ENCODE measurements around the gene EIF3B. TPM values are rescaled to one million over a fixed set of nuclear protein-coding genes. Genes with fewer than 3 reads are reported as not detected.
A peak's percentile ranks its signal among the peaks of the same experiment; 100 is the strongest.

EIF3B gene
- total and polyA plus RNA-seq, 2 of the 4 experiments (the other 2 are of a cell fraction): 105 to 201 TPM

DNA sequence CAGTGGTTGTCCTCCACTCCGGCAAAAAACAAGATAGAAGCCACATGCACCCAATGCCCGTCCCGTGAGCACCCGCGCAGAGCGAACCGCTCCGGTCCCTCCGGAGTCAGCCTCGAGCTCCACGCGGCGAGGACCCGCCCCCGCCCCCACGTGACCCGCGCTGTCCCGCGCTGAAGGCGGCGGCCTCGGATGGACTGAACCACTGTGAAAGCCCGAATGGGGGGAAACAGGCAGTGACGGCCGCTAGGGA, 766 bp upstream of the EIF3B start:
- Histone ChIP-seq H3K56ac (ENCODE audit: extremely low read depth, insufficient read depth, low read length) (peak overlapping the region; percentile 100), H3K36me3 (ENCODE audit: control insufficient read depth, insufficient read depth, low read length) (peaks cover 5% of the 10 kb centered on the region), H3K9me3 (ENCODE audit: control insufficient read depth, insufficient read depth, low read length) (no peaks in the 10 kb centered on the region), H4K20me1 (ENCODE audit: insufficient read depth, low read length) (peaks cover 41% of the 10 kb centered on the region), H2BK120ac (ENCODE audit: low read depth, low read length) (peak overlapping the region; percentile 100), H3K14ac (replicated peaks; ENCODE audit: low read depth, low read length) (peak overlapping the region; percentile 99), H3K79me1 (ENCODE audit: low read depth in 1 of 2, low read length in 2 of 2) (peaks cover 2 to 35% of the 10 kb centered on the region in 2 experiments; a peak in 3 of 4 replicates), H4K91ac (ENCODE audit: insufficient read depth, low read depth, low read length) (peak overlapping the region; percentile 99), H3K4me1 (ENCODE audit: control insufficient read depth, insufficient read depth, low read length) (peaks cover 3% of the 10 kb centered on the region), H2AFZ (replicated peaks; ENCODE audit: low read length, poor library complexity) (peak overlapping the region; percentile 95), H3K9ac (ENCODE audit: low read depth, low read length) (peak overlapping the region; percentile 99), H4K5ac (ENCODE audit: low read depth, low read length) (peak overlapping the region; percentile 96), H2BK15ac (ENCODE audit: low read depth, low read length) (peak overlapping the region; percentile 96; the same call in 2 of the 3 replicates), H4K8ac (ENCODE audit: low read depth in 2 of 2, low read length in 2 of 2) (peak overlapping the region; percentile 87 to 99), H2BK20ac (ENCODE audit: low read depth, low read length) (peak overlapping the region; percentile 100), H3K18ac (ENCODE audit: low read depth, low read length) (peak overlapping the region; percentile 98), H2AK9ac (replicated peaks; ENCODE audit: low read depth, low read length, poor library complexity) (peak overlapping the region; percentile 59), H3K4me3 (ENCODE audit: insufficient read depth, low read depth, low read length) (peak overlapping the region; percentile 55), H3K4ac (ENCODE audit: low read depth, low read length) (peak overlapping the region; percentile 99), H3K27ac (ENCODE audit: insufficient read depth, low read length) (peak overlapping the region; percentile 96), H3K9me1 (ENCODE audit: insufficient read depth, low read length) (peaks cover 12% of the 10 kb centered on the region), H3K4me2 (ENCODE audit: low read depth, low read length) (peak overlapping the region; percentile 90), H3K23ac (ENCODE audit: low read depth, low read length) (peak overlapping the region; percentile 100), H2BK5ac (ENCODE audit: low read depth, low read length, poor library complexity, severe bottlenecking) (peak overlapping the region; percentile 97), H3K27me3 (ENCODE audit: control insufficient read depth, insufficient read depth, low read length) (no peaks in the 10 kb centered on the region), H2AK5ac (ENCODE audit: low read depth, low read length) (peak overlapping the region; percentile 61)
- DNase-seq: peak; percentile 86
- in situ Hi-C loops (cut with MboI; ENCODE audit: low sequenced_read_pairs): no loop called here
- POLR2A ChIA-PET (ENCODE audit: unreplicated experiment): interaction anchor here (0.6 kb wide), 2 partner anchors 17 to 79 kb away, joined by 3 read pairs; no protein-coding TSS in a partner anchor
- ATAC-seq (ENCODE audit: low read depth): peak; percentile 78
- intact Hi-C loops (cut with micrococcal nuclease): no loop called here
- CTCF ChIA-PET: no interaction called here
- TF ChIP-seq FOS (IDR thresholded peaks at IDR 0.05; ENCODE audit: low read depth, low read length): peak; percentile 13; the same call in 1 of the 2 replicates
- peak; percentile 44; the same call in 1 of the 2 replicates for TF ChIP-seq MAZ (IDR thresholded peaks at IDR 0.05; ENCODE audit: borderline replicate concordance, low read depth, low read length)
- no peak for TF ChIP-seq SMC3 (IDR thresholded peaks at IDR 0.05; ENCODE audit: low read depth, low read length)
- TF ChIP-seq NFE2L2 (IDR thresholded peaks at IDR 0.05; ENCODE audit: low read depth, low read length): 0 out of 2 replicates have a peak, but pooled peaks have one; percentile 2
- peak; percentile 93; the same call in 1 of the 2 replicates for TF ChIP-seq BHLHE40 (IDR thresholded peaks at IDR 0.05; ENCODE audit: low read depth, low read length)
- TF ChIP-seq MXI1 (IDR thresholded peaks at IDR 0.05; ENCODE audit: borderline replicate concordance, low read depth, low read length): peak; percentile 96; the same call in 1 of the 2 replicates
- TF ChIP-seq, protein P1, sequence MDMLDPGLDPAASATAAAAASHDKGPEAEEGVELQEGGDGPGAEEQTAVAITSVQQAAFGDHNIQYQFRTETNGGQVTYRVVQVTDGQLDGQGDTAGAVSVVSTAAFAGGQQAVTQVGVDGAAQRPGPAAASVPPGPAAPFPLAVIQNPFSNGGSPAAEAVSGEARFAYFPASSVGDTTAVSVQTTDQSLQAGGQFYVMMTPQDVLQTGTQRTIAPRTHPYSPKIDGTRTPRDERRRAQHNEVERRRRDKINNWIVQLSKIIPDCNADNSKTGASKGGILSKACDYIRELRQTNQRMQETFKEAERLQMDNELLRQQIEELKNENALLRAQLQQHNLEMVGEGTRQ (IDR thresholded peaks at IDR 0.05; ENCODE audit: low read depth, low read length): peak; percentile 99
- TF ChIP-seq POLR2A (IDR thresholded peaks at IDR 0.05; ENCODE audit: low read depth, low read length): no peak
- no TSS peak for BruUV-seq (replicated peaks)
- 0% methylated on average over 6 of the region's 26 CpGs; no CpG with 5 or more reads in 1 of the 2 experiments for WGBS, 2 experiments (ENCODE audit: extremely low coverage in 2 of 2, insufficient read length in 1 of 2)
- dilution Hi-C loops (cut with HindIII; ENCODE audit: low sequenced_read_pairs, unreplicated experiment): no loop called here
